ENCODE results near the gene SPP2. TPM values are rescaled to one million over a fixed set of nuclear protein-coding genes. Genes with fewer than 3 reads are reported as not detected.

The SPP2 gene
- total RNA-seq, 1 donor from 2014 or later: not detected

DNA sequence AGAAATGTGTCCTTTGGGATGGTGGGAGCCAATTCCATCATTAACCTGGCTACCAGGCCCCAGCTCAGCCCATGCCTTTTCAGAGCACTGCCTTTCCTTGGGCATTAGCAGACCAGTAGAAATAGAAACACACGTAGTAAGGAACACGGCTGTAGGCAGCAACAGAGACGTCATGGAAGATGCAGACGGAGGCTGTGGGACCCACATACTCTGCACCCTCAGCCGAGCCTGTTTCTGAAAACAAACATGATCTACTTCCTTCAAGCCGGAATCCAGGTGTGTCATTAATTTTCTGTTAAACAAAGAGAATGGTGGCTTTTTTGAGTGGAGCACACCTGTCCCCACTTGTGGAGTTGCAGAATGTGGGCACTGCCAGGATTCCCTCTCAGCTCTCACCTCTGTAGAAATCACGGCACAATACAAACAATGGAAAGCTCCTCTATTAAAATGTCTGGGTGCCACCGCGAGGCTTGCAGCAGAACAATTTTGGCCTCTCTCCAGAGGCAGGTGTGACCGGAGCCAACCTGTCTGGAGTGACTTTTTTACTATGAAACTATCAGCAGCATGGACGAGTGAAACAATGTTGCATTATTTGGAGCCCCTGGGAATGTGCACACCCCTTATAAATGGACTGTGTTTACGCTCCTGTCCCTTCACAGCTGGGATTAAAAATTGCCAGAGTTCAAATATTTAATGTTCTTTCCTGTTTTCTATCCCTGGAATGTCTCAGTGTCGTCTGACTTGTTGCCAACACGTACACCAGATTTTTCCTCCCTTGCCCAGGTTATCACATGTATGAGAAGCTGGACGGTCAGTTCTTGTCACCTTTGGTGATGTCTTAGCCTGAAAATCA is 31.7 kb downstream of the SPP2 start:
- intact Hi-C loops (cut with DNase I): no loop called here
- no peak overlapping the region for H3K4me3 ChIP-seq

DNA sequence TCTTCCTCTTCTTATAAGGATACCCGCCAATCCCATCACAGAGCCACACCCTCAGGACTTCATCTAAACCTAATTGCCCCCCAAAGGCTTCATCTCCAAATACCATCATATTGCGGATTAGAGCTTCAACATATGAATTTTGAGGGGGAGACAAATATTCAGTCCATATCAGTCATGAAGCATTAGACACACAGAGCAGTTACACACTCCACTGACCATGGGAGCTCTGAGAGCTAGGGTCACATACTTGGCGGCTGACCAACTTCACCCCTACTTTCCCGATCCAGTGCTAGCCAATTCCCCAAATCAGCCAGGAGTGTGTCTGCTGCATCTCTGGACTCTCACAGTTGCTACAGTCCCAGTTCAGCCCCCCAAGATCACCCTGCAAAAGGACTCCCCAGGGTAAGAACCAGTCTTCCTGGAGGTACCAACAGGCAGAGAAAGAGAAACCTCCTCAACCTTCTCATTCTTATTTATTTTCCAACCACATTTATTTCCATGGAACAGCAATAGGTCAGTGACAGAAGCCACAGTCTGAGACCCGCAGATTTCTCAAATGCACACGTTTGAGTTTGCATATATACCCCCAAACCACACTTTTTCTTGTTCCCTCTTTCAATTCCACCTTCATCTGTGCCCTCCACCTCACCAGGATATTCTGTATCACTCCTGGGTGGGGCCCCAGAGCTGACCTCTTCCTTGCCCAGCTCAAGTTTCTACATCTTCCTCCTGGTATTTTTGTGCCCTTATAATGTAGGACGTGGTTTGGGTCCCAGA is 33.3 kb downstream of the SPP2 start:
- H3K9me3 ChIP-seq: no peaks in the 10 kb centered on the region
- no peak overlapping the region for H3K4me3 ChIP-seq
- TF ChIP-seq, protein P1, sequence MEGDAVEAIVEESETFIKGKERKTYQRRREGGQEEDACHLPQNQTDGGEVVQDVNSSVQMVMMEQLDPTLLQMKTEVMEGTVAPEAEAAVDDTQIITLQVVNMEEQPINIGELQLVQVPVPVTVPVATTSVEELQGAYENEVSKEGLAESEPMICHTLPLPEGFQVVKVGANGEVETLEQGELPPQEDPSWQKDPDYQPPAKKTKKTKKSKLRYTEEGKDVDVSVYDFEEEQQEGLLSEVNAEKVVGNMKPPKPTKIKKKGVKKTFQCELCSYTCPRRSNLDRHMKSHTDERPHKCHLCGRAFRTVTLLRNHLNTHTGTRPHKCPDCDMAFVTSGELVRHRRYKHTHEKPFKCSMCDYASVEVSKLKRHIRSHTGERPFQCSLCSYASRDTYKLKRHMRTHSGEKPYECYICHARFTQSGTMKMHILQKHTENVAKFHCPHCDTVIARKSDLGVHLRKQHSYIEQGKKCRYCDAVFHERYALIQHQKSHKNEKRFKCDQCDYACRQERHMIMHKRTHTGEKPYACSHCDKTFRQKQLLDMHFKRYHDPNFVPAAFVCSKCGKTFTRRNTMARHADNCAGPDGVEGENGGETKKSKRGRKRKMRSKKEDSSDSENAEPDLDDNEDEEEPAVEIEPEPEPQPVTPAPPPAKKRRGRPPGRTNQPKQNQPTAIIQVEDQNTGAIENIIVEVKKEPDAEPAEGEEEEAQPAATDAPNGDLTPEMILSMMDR (IDR thresholded peaks at IDR 0.05): no peak
- TF ChIP-seq POLR2AphosphoS5 (IDR thresholded peaks at IDR 0.05; ENCODE audit: insufficient read depth in 1 of 2, low read depth in 1 of 2) (no peak), POLR2A (IDR thresholded peaks at IDR 0.05) (no peak)
- H3K27me3 ChIP-seq: no peaks in the 10 kb centered on the region
- intact Hi-C loops (cut with DNase I): no loop called here
- no peaks in the 10 kb centered on the region for H3K4me1 ChIP-seq
- DNase-seq (ENCODE audit: extremely low spot score in 2 of 2): no peak
- no peak overlapping the region for H3K27ac ChIP-seq
- H3K36me3 ChIP-seq: no peaks in the 10 kb centered on the region

More for the DNA sequence above, 31.7 kb downstream of the SPP2 start:
- no peaks in the 10 kb centered on the region for H3K4me1 ChIP-seq
- no peak for TF ChIP-seq POLR2A (IDR thresholded peaks at IDR 0.05)
- TF ChIP-seq POLR2AphosphoS5 (IDR thresholded peaks at IDR 0.05; ENCODE audit: insufficient read depth in 1 of 2, low read depth in 1 of 2): no peak
- TF ChIP-seq, protein P1 (IDR thresholded peaks at IDR 0.05): no peak
- H3K36me3 ChIP-seq: no peaks in the 10 kb centered on the region
- no peak for DNase-seq (ENCODE audit: extremely low spot score in 2 of 2)
- H3K27me3 ChIP-seq: no peaks in the 10 kb centered on the region
- H3K27ac ChIP-seq: no peak overlapping the region
- H3K9me3 ChIP-seq: no peaks in the 10 kb centered on the region

DNA sequence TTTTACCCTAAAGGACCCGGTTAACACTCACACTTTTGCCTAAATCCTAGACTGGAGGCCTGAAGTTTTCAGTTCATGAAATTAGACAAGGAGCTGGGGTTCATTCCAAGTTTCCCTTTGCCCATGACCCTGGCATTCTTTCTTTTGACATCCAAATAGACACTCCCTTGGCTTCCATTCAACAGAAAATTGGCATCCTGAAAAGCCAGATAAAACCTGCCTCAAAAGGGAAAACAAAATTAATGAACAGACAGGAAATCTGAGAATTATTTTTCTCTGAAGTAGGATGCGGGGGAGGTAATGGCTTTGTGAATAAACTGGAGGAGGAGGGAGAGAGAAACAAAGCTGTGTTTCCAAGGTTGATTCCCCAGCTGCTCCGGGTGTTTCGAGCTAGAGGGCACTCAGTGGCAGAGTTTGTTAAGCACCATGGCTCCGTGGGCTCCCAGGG is 41.0 kb downstream of the SPP2 start:
- no peak overlapping the region for H3K27ac ChIP-seq
- peaks cover 11% of the 10 kb centered on the region for H3K4me1 ChIP-seq
- H3K27me3 ChIP-seq: no peaks in the 10 kb centered on the region
- intact Hi-C loops (cut with DNase I): no loop called here
- DNase-seq (ENCODE audit: extremely low spot score in 2 of 2): no peak
- H3K36me3 ChIP-seq: no peaks in the 10 kb centered on the region
- no peak overlapping the region for H3K4me3 ChIP-seq
- no peak for TF ChIP-seq POLR2A (IDR thresholded peaks at IDR 0.05)
- TF ChIP-seq, protein P1 (IDR thresholded peaks at IDR 0.05): no peak
- no peak for TF ChIP-seq POLR2AphosphoS5 (IDR thresholded peaks at IDR 0.05; ENCODE audit: insufficient read depth in 1 of 2, low read depth in 1 of 2)
- H3K9me3 ChIP-seq: no peaks in the 10 kb centered on the region

DNA sequence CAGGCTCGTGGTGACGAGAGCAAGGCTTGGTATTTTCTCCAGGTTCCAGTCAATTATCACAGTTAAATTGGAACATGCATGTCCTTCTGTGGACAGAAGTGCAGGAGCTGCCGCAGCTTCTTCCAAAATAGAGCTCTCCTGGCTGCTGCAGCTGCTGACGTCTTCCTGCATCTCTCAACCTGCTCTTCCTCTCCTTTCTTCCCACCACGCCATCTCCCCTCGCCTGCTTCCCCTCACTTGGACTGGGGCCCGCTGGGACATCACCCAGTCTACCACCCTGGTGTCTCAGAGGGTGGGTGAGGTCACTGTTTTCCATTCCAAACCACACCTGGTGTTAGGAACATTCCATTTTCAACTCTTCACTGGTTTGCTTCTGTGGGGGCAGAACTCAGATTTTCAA is 41.4 kb downstream of the SPP2 start:
- Histone ChIP-seq H3K9me3 (no peaks in the 10 kb centered on the region), H3K4me1 (peaks cover 11% of the 10 kb centered on the region), H3K36me3 (no peaks in the 10 kb centered on the region), H3K4me3 (no peak overlapping the region), H3K27ac (no peak overlapping the region), H3K27me3 (no peaks in the 10 kb centered on the region)
- intact Hi-C loops (cut with DNase I): no loop called here
- no peak for DNase-seq (ENCODE audit: extremely low spot score in 2 of 2)
- TF ChIP-seq POLR2AphosphoS5 (IDR thresholded peaks at IDR 0.05; ENCODE audit: insufficient read depth in 1 of 2, low read depth in 1 of 2) (no peak), POLR2A (IDR thresholded peaks at IDR 0.05) (no peak)
- TF ChIP-seq, protein P1 (IDR thresholded peaks at IDR 0.05): no peak

Measured in vagina (tissue), 2 donors.